HG02870 (cell line): Measurements from ENCODE around the gene NDUFA5.
A peak's percentile ranks its signal among the peaks of the same experiment; 100 is the strongest.
"Not testable (repeated sequence)": the region's sequence is repeated elsewhere in the genome, so short reads cannot be mapped to it uniquely, and the experiment has no call there.

ENCODE experiments used
- ATAC-seq: cut with Tn5 transposase; IDR thresholded peaks from one replicate; pipeline ENCODE4 v1.9.1; 2021; ENCODE audit warnings: mild to moderate bottlenecking, moderate library complexity; ENCODE audit not compliant: unreplicated experiment

Gene NDUFA5

DNA sequence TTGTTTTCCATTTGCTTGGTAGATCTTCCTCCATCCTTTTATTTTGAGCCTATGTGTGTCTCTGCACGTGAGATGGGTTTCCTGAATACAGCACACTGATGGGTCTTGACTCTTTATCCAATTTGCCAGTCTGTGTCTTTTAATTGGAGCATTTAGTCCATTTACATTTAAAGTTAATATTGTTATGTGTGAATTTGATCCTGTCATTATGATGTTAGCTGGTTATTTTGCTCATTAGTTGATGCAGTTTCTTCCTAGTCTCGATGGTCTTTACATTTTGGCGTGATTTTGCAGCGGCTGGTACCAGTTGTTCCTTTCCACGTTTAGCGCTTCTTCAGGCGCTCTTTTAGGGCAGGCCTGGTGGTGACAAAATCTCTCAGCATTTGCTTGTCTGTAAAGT lies 31.1 kb downstream of the NDUFA5 start:
- ATAC-seq: not testable (repeated sequence)

DNA sequence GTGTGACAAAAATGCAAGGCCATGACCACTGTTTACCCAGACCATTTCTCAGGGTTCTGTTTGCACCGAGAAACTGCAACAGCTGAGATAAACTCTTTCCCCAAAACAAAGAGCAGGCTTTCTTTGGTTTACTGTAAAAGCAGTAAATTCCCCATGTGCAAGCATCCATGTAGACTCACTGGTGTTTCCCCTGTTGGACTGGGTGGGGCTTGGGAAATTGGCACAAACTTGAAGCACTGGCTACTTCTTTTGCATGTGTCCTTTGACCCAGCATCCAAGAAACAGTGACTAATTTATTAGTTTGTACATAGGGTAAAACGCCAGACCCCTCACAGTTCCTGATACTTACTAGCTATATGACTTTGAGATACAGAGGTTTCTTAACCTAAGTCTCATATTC lies 35.6 kb downstream of the NDUFA5 start:
- no peak for ATAC-seq

DNA sequence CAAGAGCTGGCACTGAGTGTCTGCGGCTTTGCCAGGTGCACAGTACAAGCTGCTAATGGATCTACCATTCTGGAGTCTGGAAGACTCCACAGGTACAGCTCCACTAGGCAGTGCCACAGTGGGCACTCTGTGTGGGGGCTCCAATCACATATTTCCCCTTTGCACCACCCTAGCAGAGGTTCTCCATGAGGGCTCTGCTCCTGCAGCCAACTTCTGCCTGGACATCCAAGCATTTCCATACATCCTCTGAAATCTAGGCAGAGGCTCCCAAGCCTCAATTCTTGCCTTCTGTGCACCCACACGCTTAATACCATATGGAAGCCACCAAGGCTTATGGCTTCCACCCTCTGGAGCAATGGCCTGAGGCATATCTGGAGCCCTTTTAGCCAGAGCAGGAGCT lies 52.4 kb downstream of the NDUFA5 start:
- no peak for ATAC-seq

DNA sequence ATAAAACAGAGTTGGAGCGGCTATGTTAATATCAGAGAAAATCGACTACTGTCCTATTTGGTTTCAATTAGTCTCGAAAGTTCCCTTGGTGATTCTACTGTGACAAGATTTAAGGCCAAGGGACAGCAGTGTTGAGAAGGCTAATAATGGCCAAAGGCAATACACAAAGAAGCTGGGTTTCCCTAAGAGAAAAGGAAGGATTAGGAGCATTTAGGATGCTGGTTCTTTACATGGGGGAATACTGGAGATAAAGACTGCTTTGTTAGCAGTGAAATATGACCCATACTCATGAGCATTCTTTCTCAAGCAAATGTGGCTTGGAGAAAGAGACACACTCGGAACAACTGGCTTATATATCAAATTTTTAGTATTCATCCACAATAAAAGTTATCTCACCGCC lies 55.4 kb downstream of the NDUFA5 start:
- ATAC-seq: no peak

DNA sequence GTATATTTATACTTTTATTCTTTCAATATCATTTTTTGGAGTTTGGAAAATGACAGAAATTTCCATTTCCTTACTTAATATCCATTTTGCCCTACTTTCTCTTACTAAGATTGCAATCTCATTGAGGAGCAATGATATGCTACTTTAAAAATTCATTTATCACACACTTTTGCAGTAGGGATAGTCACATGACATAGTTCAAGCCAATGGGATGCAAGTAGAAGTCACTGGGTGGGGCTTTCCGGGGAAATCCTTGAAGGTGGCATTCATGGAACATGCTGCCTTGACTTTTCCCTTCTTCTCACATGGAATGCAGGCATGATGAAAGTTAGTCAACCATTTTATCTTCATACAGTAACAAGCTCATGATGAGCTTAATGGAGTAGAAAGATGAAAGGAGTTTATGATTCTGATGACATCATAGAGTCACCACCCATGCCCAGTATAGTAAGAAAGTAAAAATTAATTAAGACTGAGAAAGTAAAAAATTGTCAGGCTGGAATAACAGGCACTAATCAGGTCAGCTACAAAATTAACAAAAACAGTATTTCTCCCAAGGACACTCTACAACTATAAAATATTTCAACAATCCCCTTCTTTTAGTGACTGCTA lies 56.6 kb downstream of the NDUFA5 start:
- ATAC-seq: no peak

DNA sequence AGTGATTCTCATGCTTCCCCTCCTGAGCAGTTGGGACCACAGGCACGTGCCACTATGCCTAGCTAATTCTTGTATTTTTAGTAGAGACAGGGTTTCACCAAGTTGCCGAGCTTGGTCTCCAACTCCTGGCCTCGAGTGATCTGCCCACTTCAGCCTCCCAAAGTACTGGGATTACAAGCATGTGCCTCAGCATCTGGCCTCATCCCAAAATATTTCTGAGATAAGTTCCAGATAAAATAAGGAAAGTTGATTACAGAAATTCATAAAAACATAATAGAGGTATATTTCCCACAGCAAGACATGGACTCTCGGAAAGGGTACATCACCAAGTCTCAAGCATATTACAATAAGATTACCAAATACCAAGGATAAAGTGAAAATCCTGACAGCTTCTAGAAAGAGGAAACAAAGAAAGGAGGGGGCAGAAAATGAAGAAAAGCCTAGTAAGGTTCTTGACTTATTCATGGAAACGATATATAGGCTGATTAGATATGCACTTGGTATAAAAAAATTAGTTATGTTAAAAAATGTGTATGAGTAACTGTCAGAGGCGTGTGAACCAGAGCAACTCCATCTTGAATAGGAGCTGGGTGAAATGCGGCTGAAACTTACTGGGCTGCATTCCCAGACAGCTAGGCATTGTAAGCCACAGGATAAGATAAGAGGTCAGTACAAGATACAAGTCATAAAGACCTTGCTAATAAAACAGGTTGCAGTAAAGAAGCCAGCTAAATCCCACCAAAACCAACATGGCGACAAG lies 58.2 kb downstream of the NDUFA5 start:
- no peak for ATAC-seq

DNA sequence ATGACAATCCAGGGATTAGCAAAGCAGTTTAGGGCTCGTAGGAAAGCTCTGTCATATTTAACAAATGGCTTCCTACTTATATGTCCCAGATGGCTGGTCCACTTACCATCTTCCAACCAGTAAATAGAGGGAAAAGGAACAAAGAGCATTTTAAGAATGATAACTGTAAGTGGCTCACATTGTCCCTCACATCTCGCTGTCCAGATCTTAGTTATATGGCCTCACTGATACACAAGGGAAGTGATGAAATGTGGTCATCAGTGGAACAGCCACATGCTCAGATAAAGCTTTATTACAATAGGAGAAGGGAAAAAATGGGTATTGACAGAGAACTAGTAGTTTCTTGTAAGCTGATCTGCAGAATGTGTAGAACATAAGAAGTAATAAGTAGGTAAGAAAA lies 59.0 kb downstream of the NDUFA5 start:
- no peak for ATAC-seq

DNA sequence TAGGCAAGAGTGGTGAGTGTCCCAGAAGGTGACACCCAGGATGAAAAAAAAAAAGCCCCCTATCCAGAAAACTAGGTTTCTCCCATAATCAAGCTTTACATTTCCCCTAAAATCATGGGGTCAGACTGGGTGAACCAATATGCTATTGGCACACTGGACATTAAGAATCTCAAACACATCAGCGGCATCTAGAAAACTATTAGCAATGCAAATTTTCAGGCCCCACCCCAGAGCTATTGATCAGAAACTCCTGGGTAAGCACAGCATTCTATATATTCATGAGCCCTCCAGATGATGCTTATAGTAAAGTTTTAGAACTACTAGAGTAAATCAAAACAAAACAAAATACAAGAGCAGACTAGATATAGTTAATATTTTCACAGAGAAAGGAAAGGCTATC lies 59.6 kb downstream of the NDUFA5 start:
- ATAC-seq: no peak

DNA sequence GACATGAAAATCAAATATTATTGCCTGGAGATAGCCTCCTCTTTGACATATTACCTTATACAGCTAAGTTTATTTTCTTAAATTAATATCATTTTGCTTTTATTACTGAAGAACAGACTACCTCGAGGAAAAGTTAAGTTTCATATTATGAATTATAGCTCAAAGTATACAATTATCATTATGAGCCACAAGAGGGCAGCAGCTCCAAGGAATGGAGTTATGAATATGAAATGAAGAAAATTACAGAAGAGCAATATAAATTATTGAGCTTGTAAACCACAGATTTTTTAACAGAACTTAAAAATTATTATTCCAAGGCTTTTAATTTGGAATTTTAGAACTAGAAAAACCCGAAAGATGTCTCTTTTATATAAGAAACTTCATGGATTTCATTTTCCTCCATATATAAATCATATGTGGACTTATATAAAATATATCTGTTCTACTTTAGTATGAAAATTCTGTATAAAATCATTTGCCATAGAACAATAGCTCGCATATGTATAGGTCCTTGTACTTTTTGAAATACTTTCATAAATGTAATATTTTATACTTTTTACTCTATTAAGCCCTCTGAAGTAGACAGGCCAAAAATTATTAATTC lies 63.3 kb downstream of the NDUFA5 start:
- ATAC-seq: no peak

DNA sequence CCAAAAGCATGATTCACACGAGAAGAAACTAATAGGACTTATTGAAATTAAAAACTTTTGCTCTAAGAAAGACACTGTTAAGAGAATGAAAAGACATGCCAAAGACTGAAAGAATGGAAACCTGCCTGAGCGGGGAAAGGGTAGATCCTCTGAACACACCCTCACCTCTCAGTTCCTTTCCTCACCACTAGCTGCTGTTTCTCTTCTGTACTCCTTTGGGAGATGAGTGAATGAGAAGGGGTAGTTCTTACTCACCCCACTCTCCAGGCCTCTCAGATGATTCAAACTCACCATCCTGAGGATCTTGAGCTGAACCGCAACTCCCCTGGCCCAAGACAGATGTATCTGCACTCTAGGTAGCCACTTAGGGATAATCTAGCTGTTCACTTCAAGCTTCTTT lies 65.1 kb downstream of the NDUFA5 start:
- ATAC-seq: peak; percentile 83
